Vagina (tissue), 2 donors: ENCODE data around the gene CNN3. TPM values are rescaled to one million over a fixed set of nuclear protein-coding genes. Genes with fewer than 3 reads are reported as not detected.

Source experiments
- DNase-seq, 2 donors: peaks; one replicate each; pipeline ENCODE4 v3.0.0-alpha.2; 2017; ENCODE audit errors: extremely low spot score in 2 of 2
- H3K27ac ChIP-seq: fragments of 200-600 bp; sonication (generic); one replicate; pipeline ENCODE4 v1.5.1; 2019
- H3K27me3 ChIP-seq: fragments of 200-600 bp; sonication (generic); one replicate; pipeline ENCODE4 v1.5.1; 2019
- H3K36me3 ChIP-seq, 2 donors: fragments of 200-600 bp; sonication (generic); one replicate each; pipeline ENCODE4 v1.5.1; 2017 to 2019
- H3K4me1 ChIP-seq: fragments of 200-600 bp; sonication (generic); one replicate; pipeline ENCODE4 v1.5.1; 2019
- H3K4me3 ChIP-seq, 2 donors: fragments of 200-600 bp; sonication (generic); 1 replicate in 1 of 2; 2 replicates in 1 of 2; pipeline ENCODE4 v1.5.1; 2016 to 2019
- H3K9me3 ChIP-seq: fragments of 200-600 bp; sonication (generic); one replicate; pipeline ENCODE4 v1.5.1; 2019
- POLR2A ChIP-seq, 2 donors: fragments of 450-650 bp; IDR thresholded peaks; one replicate each; pipeline ENCODE4 v1.6.1; 2017; ENCODE audit warnings: antibody characterized with exemption in 2 of 2, mild to moderate bottlenecking in 2 of 2, moderate library complexity in 2 of 2
- POLR2AphosphoS5 ChIP-seq, 2 donors: sonication (generic); formaldehyde crosslinking; IDR thresholded peaks; one replicate each; pipeline ENCODE4 v1.9.0; 2017; ENCODE audit warnings: antibody characterized with exemption in 2 of 2, mild to moderate bottlenecking in 2 of 2, low read depth in 1 of 2; ENCODE audit not compliant: insufficient read depth in 1 of 2
- intact Hi-C: fragments of 100-400 bp; cut with DNase I; formaldehyde crosslinking; loops from one replicate; pipeline ENCODE4 v1.15.1; 2023
- total RNA-seq: library from RNA; depleted of rRNA; stranded (reverse); fragments of >200 nt; gene quantifications from one replicate; pipeline ENCODE4 v1.2.3, GENCODE V29; 2016
- TF ChIP-seq, protein P1 (sequence below), 3 experiments: fragments of 450-650 bp in 2 of 3; fragments of 200-600 bp in 1 of 3; sonication (generic) in 1 of 3; IDR thresholded peaks; one replicate each; pipeline ENCODE4 v1.5.1; 2017 to 2019; ENCODE audit warnings: antibody characterized with exemption in 3 of 3, mild to moderate bottlenecking in 2 of 3, moderate library complexity in 2 of 3

CNN3 gene
- total RNA-seq, 1 donor from 2014 or later: 250 TPM

GRCh38 chr1:94901841-94902240, 25.1 kb downstream of the CNN3 start:
- Histone ChIP-seq H3K27ac (no peak overlapping the region), H3K9me3 (no peaks in the 10 kb centered on the region), H3K4me1 (peaks cover 42% of the 10 kb centered on the region), H3K4me3 (no peak overlapping the region), H3K36me3 (peaks cover 0 to 45% of the 10 kb centered on the region in 2 donors), H3K27me3 (no peaks in the 10 kb centered on the region)
- intact Hi-C loops: no loop called here
- no peak for DNase-seq
- TF ChIP-seq, protein P1, sequence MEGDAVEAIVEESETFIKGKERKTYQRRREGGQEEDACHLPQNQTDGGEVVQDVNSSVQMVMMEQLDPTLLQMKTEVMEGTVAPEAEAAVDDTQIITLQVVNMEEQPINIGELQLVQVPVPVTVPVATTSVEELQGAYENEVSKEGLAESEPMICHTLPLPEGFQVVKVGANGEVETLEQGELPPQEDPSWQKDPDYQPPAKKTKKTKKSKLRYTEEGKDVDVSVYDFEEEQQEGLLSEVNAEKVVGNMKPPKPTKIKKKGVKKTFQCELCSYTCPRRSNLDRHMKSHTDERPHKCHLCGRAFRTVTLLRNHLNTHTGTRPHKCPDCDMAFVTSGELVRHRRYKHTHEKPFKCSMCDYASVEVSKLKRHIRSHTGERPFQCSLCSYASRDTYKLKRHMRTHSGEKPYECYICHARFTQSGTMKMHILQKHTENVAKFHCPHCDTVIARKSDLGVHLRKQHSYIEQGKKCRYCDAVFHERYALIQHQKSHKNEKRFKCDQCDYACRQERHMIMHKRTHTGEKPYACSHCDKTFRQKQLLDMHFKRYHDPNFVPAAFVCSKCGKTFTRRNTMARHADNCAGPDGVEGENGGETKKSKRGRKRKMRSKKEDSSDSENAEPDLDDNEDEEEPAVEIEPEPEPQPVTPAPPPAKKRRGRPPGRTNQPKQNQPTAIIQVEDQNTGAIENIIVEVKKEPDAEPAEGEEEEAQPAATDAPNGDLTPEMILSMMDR (IDR thresholded peaks at IDR 0.05): no peak
- TF ChIP-seq POLR2AphosphoS5 (IDR thresholded peaks at IDR 0.05; ENCODE audit: insufficient read depth in 1 of 2, low read depth in 1 of 2) (no peak), POLR2A (IDR thresholded peaks at IDR 0.05) (no peak)

DNA sequence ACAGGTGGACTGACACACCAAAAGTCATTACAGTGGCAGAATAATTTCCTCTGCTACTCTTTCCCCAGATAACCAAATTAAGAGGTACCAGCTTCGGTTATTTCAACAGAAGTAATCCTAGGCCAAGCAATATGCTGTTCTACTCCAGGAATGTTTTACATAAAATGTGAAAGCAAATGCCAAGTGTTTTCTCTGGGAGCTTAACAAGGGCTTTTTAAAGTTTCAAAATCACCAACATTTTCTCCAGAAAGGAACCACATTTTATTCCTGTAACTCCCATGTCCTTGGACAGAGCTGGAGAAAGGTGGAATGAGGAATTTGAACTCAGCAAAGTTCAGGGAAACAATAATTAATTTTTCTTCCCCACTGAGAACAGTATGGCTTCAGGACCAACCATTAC, 27.2 kb downstream of the CNN3 start:
- Histone ChIP-seq H3K9me3 (no peaks in the 10 kb centered on the region), H3K4me1 (peaks cover 35% of the 10 kb centered on the region), H3K27ac (peak overlapping the region; percentile 13), H3K27me3 (no peaks in the 10 kb centered on the region), H3K36me3 (peaks cover 0 to 64% of the 10 kb centered on the region in 2 donors), H3K4me3 (no peak overlapping the region)
- intact Hi-C loops: no loop called here
- TF ChIP-seq POLR2AphosphoS5 (IDR thresholded peaks at IDR 0.05; ENCODE audit: insufficient read depth in 1 of 2, low read depth in 1 of 2) (no peak), POLR2A (IDR thresholded peaks at IDR 0.05) (no peak)
- TF ChIP-seq, protein P1 (IDR thresholded peaks at IDR 0.05): no peak
- no peak for DNase-seq

GRCh38 chr1:94898491-94899385, 28.2 kb downstream of the CNN3 start:
- intact Hi-C loops: no loop called here
- TF ChIP-seq, protein P1 (IDR thresholded peaks at IDR 0.05): no peak
- no peak for TF ChIP-seq POLR2AphosphoS5 (IDR thresholded peaks at IDR 0.05; ENCODE audit: insufficient read depth in 1 of 2, low read depth in 1 of 2)
- TF ChIP-seq POLR2A (IDR thresholded peaks at IDR 0.05): no peak
- Histone ChIP-seq H3K27me3 (no peaks in the 10 kb centered on the region), H3K9me3 (no peaks in the 10 kb centered on the region), H3K4me3 (no peak overlapping the region), H3K4me1 (peaks cover 25% of the 10 kb centered on the region), H3K36me3 (peaks cover 0 to 74% of the 10 kb centered on the region in 2 donors), H3K27ac (peak overlapping the region; percentile 13)
- DNase-seq: no peak

GRCh38 chr1:94895518-94895917, 31.4 kb downstream of the CNN3 start:
- Histone ChIP-seq H3K4me3 (no peak overlapping the region), H3K4me1 (peaks cover 11% of the 10 kb centered on the region), H3K27me3 (no peaks in the 10 kb centered on the region), H3K27ac (no peak overlapping the region), H3K9me3 (no peaks in the 10 kb centered on the region), H3K36me3 (peaks cover 0 to 56% of the 10 kb centered on the region in 2 donors)
- TF ChIP-seq POLR2A (IDR thresholded peaks at IDR 0.05) (no peak), POLR2AphosphoS5 (IDR thresholded peaks at IDR 0.05; ENCODE audit: insufficient read depth in 1 of 2, low read depth in 1 of 2) (no peak)
- TF ChIP-seq, protein P1 (IDR thresholded peaks at IDR 0.05): no peak
- intact Hi-C loops: no loop called here
- no peak for DNase-seq

DNA sequence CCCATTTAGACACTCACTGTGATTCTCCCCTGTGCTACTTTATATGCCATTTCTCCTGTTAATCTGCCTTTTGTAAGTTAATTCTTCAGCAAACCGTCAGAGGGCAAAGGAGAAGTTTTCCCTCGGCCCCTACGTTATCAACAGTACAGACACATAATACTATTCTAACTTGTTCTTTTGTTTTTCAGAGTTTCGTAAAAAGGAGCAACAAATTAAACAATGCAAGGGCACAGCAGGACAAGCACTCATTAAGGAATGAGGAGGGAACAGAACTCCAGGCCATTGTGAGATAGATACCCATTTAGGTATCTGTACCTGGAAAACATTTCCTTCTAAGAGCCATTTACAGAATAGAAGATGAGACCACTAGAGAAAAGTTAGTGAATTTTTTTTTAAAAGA, 32.3 kb downstream of the CNN3 start:
- H3K9me3 ChIP-seq: no peaks in the 10 kb centered on the region
- H3K4me3 ChIP-seq: no peak overlapping the region
- H3K4me1 ChIP-seq: peaks cover 8% of the 10 kb centered on the region
- intact Hi-C loops: no loop called here
- DNase-seq: no peak
- no peak overlapping the region for H3K27ac ChIP-seq
- no peaks in the 10 kb centered on the region for H3K27me3 ChIP-seq
- TF ChIP-seq, protein P1 (IDR thresholded peaks at IDR 0.05): no peak
- peaks cover 0 to 49% of the 10 kb centered on the region in 2 donors for H3K36me3 ChIP-seq
